Measurements from ENCODE around the gene IL18R1. TPM values are rescaled to one million over a fixed set of nuclear protein-coding genes. Genes with fewer than 3 reads are reported as not detected.

The IL18R1 gene
- total RNA-seq, 1 donor from 2014 or later = 0.67 TPM

DNA sequence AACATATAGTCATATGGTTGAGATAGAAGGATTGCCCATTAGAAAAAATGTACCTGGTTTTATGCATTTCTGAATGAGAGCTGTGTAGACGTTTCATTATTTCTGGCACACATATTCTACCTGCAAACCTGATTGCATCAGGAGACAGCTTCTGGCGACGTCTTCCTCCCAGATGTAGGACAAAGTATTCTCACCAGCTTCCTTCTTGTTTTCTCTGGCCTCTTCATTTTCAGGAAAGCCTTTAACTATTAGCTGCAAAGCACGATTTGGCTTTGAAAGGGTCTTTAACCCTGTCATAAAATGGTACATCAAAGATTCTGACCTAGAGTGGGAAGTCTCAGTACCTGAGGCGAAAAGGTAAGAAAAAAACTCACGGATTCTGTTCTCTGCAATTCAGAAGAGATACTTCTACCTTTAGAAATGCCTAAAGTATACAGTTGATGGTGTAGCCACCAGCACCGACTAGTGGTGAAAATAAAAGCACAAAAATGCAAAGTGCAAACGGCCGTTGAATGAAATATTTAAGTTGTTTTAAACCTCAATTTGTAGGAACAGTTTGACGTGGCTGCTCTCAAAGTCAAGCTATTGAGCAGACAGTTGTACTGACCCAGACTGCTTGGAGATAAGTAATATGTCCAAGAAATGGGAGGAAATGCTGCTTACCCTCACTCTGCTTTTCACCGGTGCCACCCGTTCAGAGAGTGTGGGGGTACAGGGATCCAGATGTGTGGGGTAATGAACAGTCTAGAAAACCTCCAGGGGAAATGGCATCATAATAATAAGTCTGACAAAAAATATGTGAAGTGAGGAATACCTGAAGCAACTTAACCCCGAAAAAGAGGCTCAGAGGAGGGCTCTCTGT, 87.6 kb downstream of the IL18R1 start:
- ATAC-seq (ENCODE audit: poor library complexity) (peak; percentile 56), DNase-seq (no peak)
- intact Hi-C loops (cut with DNase I) = loop anchor here (10.0 kb wide), 1 partner anchor 428 kb away; no protein-coding TSS in a partner anchor

DNA sequence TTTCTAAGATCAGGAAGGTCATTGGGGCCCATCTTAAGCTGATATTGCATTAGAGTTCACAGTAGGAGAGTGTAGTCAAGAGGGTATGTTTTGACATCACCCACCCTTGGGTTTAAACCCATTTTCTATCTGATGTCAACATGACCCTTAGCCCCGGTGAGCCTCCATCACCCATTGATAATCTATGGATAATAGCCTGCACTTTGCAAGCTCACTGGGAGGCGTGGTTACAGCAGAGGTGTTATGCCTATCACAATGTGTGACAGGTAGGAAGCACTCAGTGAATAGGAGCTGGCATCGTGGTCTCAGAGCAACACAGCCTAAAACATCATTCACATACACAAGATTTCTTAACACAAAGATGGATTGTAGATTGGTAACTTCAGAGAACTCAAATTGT, 88.6 kb downstream of the IL18R1 start:
- intact Hi-C loops (cut with DNase I) = loop anchor here (10.0 kb wide), 1 partner anchor 429 kb away; no protein-coding TSS in a partner anchor
- ATAC-seq (ENCODE audit: poor library complexity) (no peak), DNase-seq (no peak)

DNA sequence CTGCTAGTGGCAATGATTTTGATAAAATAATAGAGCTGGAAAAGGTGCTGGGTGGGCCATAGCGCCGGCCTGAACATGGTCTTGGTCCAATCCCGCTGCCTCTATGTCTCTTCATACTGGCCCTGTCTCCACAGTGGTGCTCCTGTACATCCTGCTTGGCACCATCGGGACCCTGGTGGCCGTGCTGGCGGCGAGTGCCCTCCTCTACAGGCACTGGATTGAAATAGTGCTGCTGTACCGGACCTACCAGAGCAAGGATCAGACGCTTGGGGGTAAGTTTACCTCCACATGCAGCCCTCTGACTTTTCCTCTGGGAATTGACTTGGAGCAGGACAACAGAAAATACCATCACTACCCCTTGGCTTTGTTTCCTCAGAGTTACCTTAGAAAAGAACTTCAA, 91.3 kb downstream of the IL18R1 start:
- DNase-seq = no peak
- intact Hi-C loops (cut with DNase I) = loop anchor here (10.0 kb wide), 1 partner anchor 432 kb away; no protein-coding TSS in a partner anchor
- no peak for ATAC-seq (ENCODE audit: poor library complexity)

Small RNA genes within 50 kb of the gene (microRNA-seq; reads per million reads assigned to microRNA genes)
- gene MIR4772 = not detected

Other genes starting within 250 kb of the IL18R1 start
- gene IL1R1, start 213.1 kb upstream of the IL18R1 start, total RNA-seq = 21.1 TPM
- not detected for gene IL1RL2, start 168.8 kb upstream of the IL18R1 start, total RNA-seq
- gene IL1RL1, start 44.2 kb upstream of the IL18R1 start, total RNA-seq = 1.3 TPM
- 0.30 TPM for gene IL18RAP, start 67.4 kb downstream of the IL18R1 start, total RNA-seq
- gene SLC9A4, start 117.4 kb downstream of the IL18R1 start, total RNA-seq = not detected